ENCODE results near the gene GLT8D2.
"Not testable (repeated sequence)": the region's sequence is repeated elsewhere in the genome, so short reads cannot be mapped to it uniquely, and the experiment has no call there.

GLT8D2 gene

GRCh38 chr12:104049278-104049902 is 597 bp downstream of the GLT8D2 start:
- no peak for DNase-seq

- DNase-seq = no peak
These were observed 1.2 kb downstream of the GLT8D2 start for GRCh38 chr12:104048811-104049210.

GRCh38 chr12:104048162-104048561 is 1.8 kb downstream of the GLT8D2 start:
- DNase-seq = no peak

- no peak for DNase-seq
These were observed 3.7 kb downstream of the GLT8D2 start for GRCh38 chr12:104046306-104046705.

- no peak for DNase-seq
These were observed 5.8 kb downstream of the GLT8D2 start for GRCh38 chr12:104044158-104044557.

GRCh38 chr12:104042580-104042979 is 7.4 kb downstream of the GLT8D2 start:
- DNase-seq = no peak

GRCh38 chr12:104039769-104040168 is 10.2 kb downstream of the GLT8D2 start:
- DNase-seq = not testable (repeated sequence)

GRCh38 chr12:104036143-104036542 is 13.8 kb downstream of the GLT8D2 start:
- not testable (repeated sequence) for DNase-seq

- DNase-seq = not testable (repeated sequence)
These were observed 19.4 kb downstream of the GLT8D2 start for GRCh38 chr12:104030596-104030995.

- DNase-seq = no peak
These were observed 23.0 kb downstream of the GLT8D2 start for GRCh38 chr12:104026841-104027599.

GRCh38 chr12:104025771-104026170 is 24.2 kb downstream of the GLT8D2 start:
- DNase-seq = no peak

- DNase-seq = no peak
These were observed 25.6 kb downstream of the GLT8D2 start for GRCh38 chr12:104024348-104024747.

GRCh38 chr12:104023710-104024109 is 26.3 kb downstream of the GLT8D2 start:
- DNase-seq = no peak

- DNase-seq = no peak
These were observed 27.2 kb downstream of the GLT8D2 start for GRCh38 chr12:104022786-104023185.

- not testable (repeated sequence) for DNase-seq
These were observed 28.1 kb downstream of the GLT8D2 start for GRCh38 chr12:104021862-104022261.

GRCh38 chr12:104012331-104012730 is 37.7 kb downstream of the GLT8D2 start:
- no peak for DNase-seq

- no peak for DNase-seq
These were observed 38.7 kb downstream of the GLT8D2 start for GRCh38 chr12:104011253-104011652.

- DNase-seq = no peak
These were observed 39.3 kb downstream of the GLT8D2 start for GRCh38 chr12:104010606-104011169.

- DNase-seq = no peak
These were observed 39.9 kb downstream of the GLT8D2 start for GRCh38 chr12:104010121-104010520.

- DNase-seq = no peak
These were observed 43.1 kb downstream of the GLT8D2 start for GRCh38 chr12:104006929-104007328.

GRCh38 chr12:104003596-104003995 is 46.4 kb downstream of the GLT8D2 start:
- DNase-seq = no peak

- DNase-seq = no peak
These were observed 47.3 kb downstream of the GLT8D2 start for GRCh38 chr12:104002686-104003085.

- DNase-seq = no peak
These were observed 49.1 kb downstream of the GLT8D2 start for GRCh38 chr12:104000807-104001434.

- DNase-seq = no peak
These were observed 51.0 kb downstream of the GLT8D2 start for GRCh38 chr12:103998976-103999375.
